Measurements from ENCODE around the gene PAF1. TPM values are rescaled to one million over a fixed set of nuclear protein-coding genes. Genes with fewer than 3 reads are reported as not detected.
A peak's percentile ranks its signal among the peaks of the same experiment; 100 is the strongest.

Gene PAF1
- total RNA-seq, 1 donor from 2014 or later: 32.5 TPM

- Mint-ChIP-seq H3K27ac (ENCODE audit: unreplicated experiment) (no peak overlapping the region), H3K4me3 (ENCODE audit: unreplicated experiment) (no peak overlapping the region), H3K27me3 (ENCODE audit: low read depth) (no peaks in the 10 kb centered on the region), H3K4me1 (ENCODE audit: low read depth) (peaks cover 19% of the 10 kb centered on the region), H3K9me3 (ENCODE audit: low read depth) (no peaks in the 10 kb centered on the region), H3K36me3 (ENCODE audit: low read depth) (peaks cover 31% of the 10 kb centered on the region)
- DNase-seq (ENCODE audit: low spot score): no peak
- TF ChIP-seq, protein P1, sequence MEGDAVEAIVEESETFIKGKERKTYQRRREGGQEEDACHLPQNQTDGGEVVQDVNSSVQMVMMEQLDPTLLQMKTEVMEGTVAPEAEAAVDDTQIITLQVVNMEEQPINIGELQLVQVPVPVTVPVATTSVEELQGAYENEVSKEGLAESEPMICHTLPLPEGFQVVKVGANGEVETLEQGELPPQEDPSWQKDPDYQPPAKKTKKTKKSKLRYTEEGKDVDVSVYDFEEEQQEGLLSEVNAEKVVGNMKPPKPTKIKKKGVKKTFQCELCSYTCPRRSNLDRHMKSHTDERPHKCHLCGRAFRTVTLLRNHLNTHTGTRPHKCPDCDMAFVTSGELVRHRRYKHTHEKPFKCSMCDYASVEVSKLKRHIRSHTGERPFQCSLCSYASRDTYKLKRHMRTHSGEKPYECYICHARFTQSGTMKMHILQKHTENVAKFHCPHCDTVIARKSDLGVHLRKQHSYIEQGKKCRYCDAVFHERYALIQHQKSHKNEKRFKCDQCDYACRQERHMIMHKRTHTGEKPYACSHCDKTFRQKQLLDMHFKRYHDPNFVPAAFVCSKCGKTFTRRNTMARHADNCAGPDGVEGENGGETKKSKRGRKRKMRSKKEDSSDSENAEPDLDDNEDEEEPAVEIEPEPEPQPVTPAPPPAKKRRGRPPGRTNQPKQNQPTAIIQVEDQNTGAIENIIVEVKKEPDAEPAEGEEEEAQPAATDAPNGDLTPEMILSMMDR (IDR thresholded peaks at IDR 0.05): no peak
Measured at GRCh38 chr19:39351537-39352064, 39.3 kb downstream of the PAF1 start.

DNA sequence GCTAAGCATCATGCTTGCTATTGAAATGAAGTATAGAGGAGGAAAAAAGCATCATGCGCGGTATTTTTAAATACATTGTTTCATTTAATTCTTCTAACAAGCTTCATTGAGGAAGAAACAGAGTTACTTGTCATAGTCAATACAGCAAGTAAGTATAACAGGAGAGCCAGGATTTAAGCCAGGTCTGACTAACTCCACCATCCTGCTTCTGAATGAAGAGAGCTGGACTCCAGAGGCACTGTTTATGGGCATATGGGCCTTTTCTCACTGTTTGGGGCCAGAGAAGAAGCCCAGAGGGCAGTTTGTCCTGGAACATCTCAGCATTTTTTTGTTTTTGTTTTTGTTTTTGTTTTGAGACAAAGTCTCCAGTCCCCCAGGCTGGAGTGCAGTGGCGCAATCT lies 40.8 kb downstream of the PAF1 start:
- DNase-seq (ENCODE audit: low spot score): no peak
- H3K36me3 Mint-ChIP-seq (ENCODE audit: low read depth): peaks cover 19% of the 10 kb centered on the region
- H3K27me3 Mint-ChIP-seq (ENCODE audit: low read depth): no peaks in the 10 kb centered on the region
- no peak overlapping the region for H3K4me3 Mint-ChIP-seq (ENCODE audit: unreplicated experiment)
- peaks cover 33% of the 10 kb centered on the region for H3K4me1 Mint-ChIP-seq (ENCODE audit: low read depth)
- TF ChIP-seq, protein P1 (IDR thresholded peaks at IDR 0.05): no peak
- H3K9me3 Mint-ChIP-seq (ENCODE audit: low read depth): no peaks in the 10 kb centered on the region
- H3K27ac Mint-ChIP-seq (ENCODE audit: unreplicated experiment): no peak overlapping the region

DNA sequence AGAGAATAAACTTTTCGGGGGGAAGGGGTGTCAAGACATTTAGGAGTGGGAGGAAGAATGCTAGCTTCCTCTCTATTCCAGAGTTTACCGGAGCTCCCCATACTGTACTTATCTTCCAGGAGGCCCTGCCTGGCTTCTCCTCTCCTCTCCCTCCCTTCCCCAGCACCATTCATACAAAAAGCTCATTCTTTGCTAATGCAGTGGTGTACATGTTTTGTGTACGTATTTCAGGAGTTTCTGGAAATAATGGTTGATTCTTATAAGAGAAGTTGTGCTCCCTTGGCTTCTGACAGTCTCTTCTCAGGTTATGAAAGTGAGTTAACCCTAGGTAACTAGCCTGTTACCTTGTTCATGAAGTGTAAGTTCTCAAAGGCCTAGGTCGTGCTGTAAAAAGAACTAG lies 41.6 kb downstream of the PAF1 start:
- TF ChIP-seq, protein P1 (IDR thresholded peaks at IDR 0.05): no peak
- Mint-ChIP-seq H3K4me3 (ENCODE audit: unreplicated experiment) (no peak overlapping the region), H3K4me1 (ENCODE audit: low read depth) (peaks cover 41% of the 10 kb centered on the region), H3K27ac (ENCODE audit: unreplicated experiment) (no peak overlapping the region), H3K36me3 (ENCODE audit: low read depth) (peaks cover 19% of the 10 kb centered on the region), H3K27me3 (ENCODE audit: low read depth) (no peaks in the 10 kb centered on the region), H3K9me3 (ENCODE audit: low read depth) (no peaks in the 10 kb centered on the region)
- no peak for DNase-seq (ENCODE audit: low spot score)

GRCh38 chr19:39347332-39348164 lies 43.4 kb downstream of the PAF1 start:
- peak overlapping the region; percentile 80 for H3K27ac Mint-ChIP-seq (ENCODE audit: unreplicated experiment)
- peaks cover 56% of the 10 kb centered on the region for H3K4me1 Mint-ChIP-seq (ENCODE audit: low read depth)
- H3K4me3 Mint-ChIP-seq (ENCODE audit: unreplicated experiment): no peak overlapping the region
- TF ChIP-seq, protein P1 (IDR thresholded peaks at IDR 0.05): no peak
- H3K9me3 Mint-ChIP-seq (ENCODE audit: low read depth): no peaks in the 10 kb centered on the region
- H3K27me3 Mint-ChIP-seq (ENCODE audit: low read depth): no peaks in the 10 kb centered on the region
- peaks cover 15% of the 10 kb centered on the region for H3K36me3 Mint-ChIP-seq (ENCODE audit: low read depth)
- no peak for DNase-seq (ENCODE audit: low spot score)

DNA sequence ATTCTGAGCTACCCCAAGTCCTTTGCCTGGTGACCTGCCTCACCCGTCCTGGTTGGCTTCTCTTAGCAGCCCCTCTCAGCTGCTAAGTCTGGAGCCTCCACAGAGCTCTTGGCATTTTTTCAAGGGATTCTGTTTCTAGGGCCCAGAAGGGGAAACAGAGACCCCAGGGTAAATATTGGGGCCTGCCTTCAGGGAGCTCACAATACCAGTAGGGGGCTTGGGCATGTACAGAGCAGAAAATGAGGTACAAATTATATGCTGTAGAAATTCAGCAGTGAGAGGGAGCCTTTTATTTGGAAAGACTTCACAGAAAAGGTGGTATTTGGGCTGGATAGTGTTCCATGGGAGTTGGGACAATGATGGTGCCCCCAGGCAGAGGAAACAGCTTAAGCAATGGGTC lies 45.0 kb downstream of the PAF1 start:
- no peak for DNase-seq (ENCODE audit: low spot score)
- no peaks in the 10 kb centered on the region for H3K27me3 Mint-ChIP-seq (ENCODE audit: low read depth)
- H3K27ac Mint-ChIP-seq (ENCODE audit: unreplicated experiment): peak overlapping the region; percentile 45
- no peak overlapping the region for H3K4me3 Mint-ChIP-seq (ENCODE audit: unreplicated experiment)
- H3K36me3 Mint-ChIP-seq (ENCODE audit: low read depth): peaks cover 8% of the 10 kb centered on the region
- H3K4me1 Mint-ChIP-seq (ENCODE audit: low read depth): peaks cover 62% of the 10 kb centered on the region
- no peaks in the 10 kb centered on the region for H3K9me3 Mint-ChIP-seq (ENCODE audit: low read depth)
- TF ChIP-seq, protein P1 (IDR thresholded peaks at IDR 0.05): no peak
